ENCODE measurements around the gene KIF18B. TPM values are rescaled to one million over a fixed set of nuclear protein-coding genes. Genes with fewer than 3 reads are reported as not detected.

KIF18B gene
- total RNA-seq, 1 donor from 2014 or later = 0.74 TPM

GRCh38 chr17:44932096-44932786 is 15.3 kb downstream of the KIF18B start:
- intact Hi-C loops (cut with DNase I) = no loop called here
- no peak for TF ChIP-seq POLR2A (IDR thresholded peaks at IDR 0.05)
- no peak for TF ChIP-seq POLR2AphosphoS5 (IDR thresholded peaks at IDR 0.05; ENCODE audit: insufficient read depth in 1 of 2, low read depth in 1 of 2)
- TF ChIP-seq, protein P1, sequence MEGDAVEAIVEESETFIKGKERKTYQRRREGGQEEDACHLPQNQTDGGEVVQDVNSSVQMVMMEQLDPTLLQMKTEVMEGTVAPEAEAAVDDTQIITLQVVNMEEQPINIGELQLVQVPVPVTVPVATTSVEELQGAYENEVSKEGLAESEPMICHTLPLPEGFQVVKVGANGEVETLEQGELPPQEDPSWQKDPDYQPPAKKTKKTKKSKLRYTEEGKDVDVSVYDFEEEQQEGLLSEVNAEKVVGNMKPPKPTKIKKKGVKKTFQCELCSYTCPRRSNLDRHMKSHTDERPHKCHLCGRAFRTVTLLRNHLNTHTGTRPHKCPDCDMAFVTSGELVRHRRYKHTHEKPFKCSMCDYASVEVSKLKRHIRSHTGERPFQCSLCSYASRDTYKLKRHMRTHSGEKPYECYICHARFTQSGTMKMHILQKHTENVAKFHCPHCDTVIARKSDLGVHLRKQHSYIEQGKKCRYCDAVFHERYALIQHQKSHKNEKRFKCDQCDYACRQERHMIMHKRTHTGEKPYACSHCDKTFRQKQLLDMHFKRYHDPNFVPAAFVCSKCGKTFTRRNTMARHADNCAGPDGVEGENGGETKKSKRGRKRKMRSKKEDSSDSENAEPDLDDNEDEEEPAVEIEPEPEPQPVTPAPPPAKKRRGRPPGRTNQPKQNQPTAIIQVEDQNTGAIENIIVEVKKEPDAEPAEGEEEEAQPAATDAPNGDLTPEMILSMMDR (IDR thresholded peaks at IDR 0.05) = no peak
- no peaks in the 10 kb centered on the region for H3K36me3 ChIP-seq
- no peaks in the 10 kb centered on the region for H3K27me3 ChIP-seq
- no peak overlapping the region for H3K4me3 ChIP-seq
- no peaks in the 10 kb centered on the region for H3K9me3 ChIP-seq
- no peaks in the 10 kb centered on the region for H3K4me1 ChIP-seq
- DNase-seq (ENCODE audit: extremely low spot score in 2 of 2) = no peak
- no peak overlapping the region for H3K27ac ChIP-seq

DNA sequence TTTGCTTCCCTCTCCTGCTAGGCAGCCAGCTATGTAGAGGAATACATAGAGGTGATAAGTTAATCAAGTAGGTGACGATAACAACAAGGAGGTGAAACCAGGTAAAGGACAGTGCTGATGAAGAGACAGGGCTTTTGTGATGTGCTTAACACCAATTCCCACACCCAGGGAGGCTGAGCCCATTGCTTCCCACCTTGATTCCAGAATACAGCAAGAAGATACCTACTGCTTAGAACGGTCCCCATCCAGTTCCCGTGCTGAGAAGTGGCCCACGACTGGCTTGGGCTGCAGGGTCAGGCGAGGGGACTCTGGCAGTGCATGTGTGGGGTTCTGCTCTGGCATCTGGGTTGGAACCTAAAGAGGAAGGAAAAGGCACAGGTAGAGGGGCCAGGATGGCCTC is 16.2 kb downstream of the KIF18B start:
- DNase-seq (ENCODE audit: extremely low spot score in 2 of 2) = no peak
- intact Hi-C loops (cut with DNase I) = no loop called here

DNA sequence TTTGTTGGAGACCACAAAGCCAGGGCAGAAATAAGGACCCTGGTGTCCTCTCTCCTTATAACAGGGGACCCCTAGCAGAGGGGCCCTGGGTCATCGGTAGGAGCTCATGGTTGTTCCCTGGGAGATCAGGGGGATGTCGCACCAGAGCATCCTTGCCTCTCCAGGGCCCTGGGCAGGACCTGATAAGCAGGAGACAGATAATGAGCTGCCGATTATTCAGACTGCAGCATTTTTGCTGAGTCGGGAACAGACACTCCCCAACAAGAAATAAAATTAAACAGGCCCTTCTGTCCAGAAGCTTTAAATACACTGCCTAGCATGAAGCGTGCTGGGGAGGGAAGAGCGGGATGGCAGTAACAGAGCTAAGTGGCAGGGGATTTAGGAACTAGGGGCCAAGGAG is 16.9 kb downstream of the KIF18B start:
- no peak for DNase-seq (ENCODE audit: extremely low spot score in 2 of 2)

More for the DNA sequence above, 16.2 kb downstream of the KIF18B start:
- Histone ChIP-seq H3K36me3 (no peaks in the 10 kb centered on the region), H3K27me3 (no peaks in the 10 kb centered on the region), H3K9me3 (no peaks in the 10 kb centered on the region), H3K4me3 (no peak overlapping the region), H3K27ac (no peak overlapping the region), H3K4me1 (no peaks in the 10 kb centered on the region)
- TF ChIP-seq, protein P1 (IDR thresholded peaks at IDR 0.05) = no peak

GRCh38 chr17:44928950-44929720 is 18.4 kb downstream of the KIF18B start:
- intact Hi-C loops (cut with DNase I) = loop anchor here (10.0 kb wide), 1 partner anchor 266 kb away; no protein-coding TSS in a partner anchor
- TF ChIP-seq POLR2AphosphoS5 (IDR thresholded peaks at IDR 0.05; ENCODE audit: insufficient read depth in 1 of 2, low read depth in 1 of 2) (no peak), POLR2A (IDR thresholded peaks at IDR 0.05) (no peak)
- TF ChIP-seq, protein P1 (IDR thresholded peaks at IDR 0.05) = no peak
- no peak for DNase-seq (ENCODE audit: extremely low spot score in 2 of 2)

More for the DNA sequence above, 16.9 kb downstream of the KIF18B start:
- no peaks in the 10 kb centered on the region for H3K36me3 ChIP-seq
- H3K4me1 ChIP-seq = no peaks in the 10 kb centered on the region
- intact Hi-C loops (cut with DNase I) = no loop called here
- H3K27ac ChIP-seq = no peak overlapping the region
- H3K27me3 ChIP-seq = no peaks in the 10 kb centered on the region
- H3K9me3 ChIP-seq = no peaks in the 10 kb centered on the region
- TF ChIP-seq, protein P1 (IDR thresholded peaks at IDR 0.05) = no peak
- TF ChIP-seq POLR2A (IDR thresholded peaks at IDR 0.05) = no peak
- TF ChIP-seq POLR2AphosphoS5 (IDR thresholded peaks at IDR 0.05; ENCODE audit: insufficient read depth in 1 of 2, low read depth in 1 of 2) = no peak
- no peak overlapping the region for H3K4me3 ChIP-seq

GRCh38 chr17:44928136-44928535 is 19.4 kb downstream of the KIF18B start:
- H3K4me3 ChIP-seq = no peak overlapping the region
- DNase-seq (ENCODE audit: extremely low spot score in 2 of 2) = no peak
- TF ChIP-seq POLR2AphosphoS5 (IDR thresholded peaks at IDR 0.05; ENCODE audit: insufficient read depth in 1 of 2, low read depth in 1 of 2) = no peak
- no peak for TF ChIP-seq POLR2A (IDR thresholded peaks at IDR 0.05)
- TF ChIP-seq, protein P1 (IDR thresholded peaks at IDR 0.05) = no peak
- intact Hi-C loops (cut with DNase I) = loop anchor here (10.0 kb wide), 1 partner anchor 267 kb away; no protein-coding TSS in a partner anchor
- H3K36me3 ChIP-seq = no peaks in the 10 kb centered on the region
- H3K27ac ChIP-seq = no peak overlapping the region
- no peaks in the 10 kb centered on the region for H3K4me1 ChIP-seq
- no peaks in the 10 kb centered on the region for H3K9me3 ChIP-seq
- H3K27me3 ChIP-seq = no peaks in the 10 kb centered on the region

More at GRCh38 chr17:44928950-44929720, 18.4 kb downstream of the KIF18B start:
- H3K36me3 ChIP-seq = no peaks in the 10 kb centered on the region
- H3K9me3 ChIP-seq = no peaks in the 10 kb centered on the region
- H3K27me3 ChIP-seq = no peaks in the 10 kb centered on the region
- H3K27ac ChIP-seq = no peak overlapping the region
- no peaks in the 10 kb centered on the region for H3K4me1 ChIP-seq
- no peak overlapping the region for H3K4me3 ChIP-seq
